HT-29 (cell line): ENCODE data around the gene ITLN1. TPM values are rescaled to one million over a fixed set of nuclear protein-coding genes. Genes with fewer than 3 reads are reported as not detected.
"Not testable (repeated sequence)": the region's sequence is repeated elsewhere in the genome, so short reads cannot be mapped to it uniquely, and the experiment has no call there.

Experiments
- DNase-seq: peaks from one replicate; pipeline ENCODE4 v3.0.0-alpha.2; 2015; ENCODE audit warnings: low spot score
- total RNA-seq: library from RNA; depleted of rRNA; stranded (reverse); fragments of >200 nt; shearing (Covaris generic); gene quantifications from 2 replicates; pipeline ENCODE4 v1.2.3, GENCODE V29; 2014

ITLN1 gene
- total RNA-seq, 1 experiment from 2014 or later, result not detected

DNA sequence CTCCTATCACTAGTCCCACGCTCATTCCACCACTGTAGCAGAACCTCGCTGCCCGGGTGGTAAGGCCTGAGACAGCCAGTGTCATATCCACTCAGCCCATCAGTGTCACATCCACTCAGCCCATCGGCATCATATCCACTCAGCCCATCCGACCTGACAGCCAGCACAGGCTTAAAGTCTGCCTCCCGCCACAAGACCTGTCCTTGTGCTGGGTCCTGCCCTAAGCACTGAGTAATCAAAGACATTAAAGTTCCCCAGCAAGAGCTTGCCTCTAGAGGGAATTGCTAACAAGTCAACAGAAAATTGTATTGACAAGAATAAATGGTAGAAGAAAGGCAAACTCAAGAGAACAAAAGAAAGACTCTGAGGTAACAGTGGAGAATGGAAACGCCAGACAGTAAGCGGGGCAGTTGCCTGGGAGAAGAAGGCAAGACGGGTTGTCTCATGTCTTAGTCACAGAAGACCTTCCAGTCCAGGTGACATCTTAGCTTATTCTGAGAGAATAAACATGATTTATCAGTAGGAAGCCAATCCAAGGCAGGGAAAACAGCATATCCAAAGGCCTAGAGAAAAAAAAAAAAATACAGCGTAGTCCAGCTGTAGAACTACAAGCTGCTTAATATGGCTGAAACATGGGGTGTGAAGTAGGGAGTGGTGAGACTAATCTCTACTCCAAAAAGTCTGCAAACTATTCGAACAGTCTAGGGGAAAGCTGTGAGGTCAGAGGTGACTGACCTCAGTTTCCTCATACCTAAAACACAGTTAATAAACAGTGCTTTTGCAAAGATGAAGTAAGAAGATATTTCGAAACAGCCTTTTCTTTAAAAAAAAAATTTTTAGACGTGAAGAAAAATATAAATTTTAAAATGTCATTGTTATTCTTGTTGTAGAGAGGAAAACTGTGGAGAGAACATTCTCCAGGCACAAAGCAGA is 1.1 kb downstream of the ITLN1 start:
- no peak for DNase-seq

DNA sequence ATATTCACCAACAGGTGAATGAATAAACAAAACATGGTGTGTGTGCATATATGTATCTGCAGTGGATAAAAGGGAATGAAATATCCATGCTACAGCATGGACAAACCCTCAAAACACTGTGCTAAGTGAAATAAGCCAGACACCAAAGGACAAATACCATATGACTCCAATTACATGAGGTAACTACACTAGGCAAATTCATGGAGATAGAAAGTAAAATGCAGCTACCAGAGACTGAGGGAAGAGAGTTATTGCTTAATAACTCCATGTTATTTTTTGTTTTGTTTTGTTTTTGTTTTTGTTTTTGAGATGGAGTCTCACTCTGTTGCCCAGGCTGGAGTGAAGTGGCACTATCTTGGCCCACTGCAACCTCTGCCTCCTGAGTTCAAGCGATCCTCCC is 2.4 kb downstream of the ITLN1 start:
- no peak for DNase-seq

DNA sequence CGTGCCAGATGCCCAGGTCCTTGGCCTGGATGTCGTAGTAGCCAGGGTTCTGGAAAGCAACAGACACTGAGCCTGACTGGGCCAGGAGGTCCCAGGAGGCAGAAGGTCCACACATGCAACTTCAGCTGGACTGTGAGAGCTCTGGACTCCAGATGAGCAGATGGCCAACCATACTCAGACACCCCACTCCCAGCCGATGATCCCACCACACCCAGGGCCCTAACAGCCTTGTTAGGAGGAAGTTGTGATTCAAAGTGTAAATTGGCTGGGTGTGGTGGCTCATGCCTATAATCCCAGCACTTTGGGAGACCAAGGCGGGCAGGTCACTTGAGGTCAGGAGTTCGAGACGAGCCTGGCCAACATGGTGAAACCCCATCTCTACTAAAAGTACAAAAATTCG is 3.7 kb downstream of the ITLN1 start:
- not testable (repeated sequence) for DNase-seq

- no peak for DNase-seq
Measured at GRCh38 chr1:160880216-160880615, 4.8 kb downstream of the ITLN1 start.

- DNase-seq, result no peak
Measured at GRCh38 chr1:160879056-160879455, 5.9 kb downstream of the ITLN1 start.

- DNase-seq, result no peak
Measured at GRCh38 chr1:160877221-160877620, 7.8 kb downstream of the ITLN1 start.

DNA sequence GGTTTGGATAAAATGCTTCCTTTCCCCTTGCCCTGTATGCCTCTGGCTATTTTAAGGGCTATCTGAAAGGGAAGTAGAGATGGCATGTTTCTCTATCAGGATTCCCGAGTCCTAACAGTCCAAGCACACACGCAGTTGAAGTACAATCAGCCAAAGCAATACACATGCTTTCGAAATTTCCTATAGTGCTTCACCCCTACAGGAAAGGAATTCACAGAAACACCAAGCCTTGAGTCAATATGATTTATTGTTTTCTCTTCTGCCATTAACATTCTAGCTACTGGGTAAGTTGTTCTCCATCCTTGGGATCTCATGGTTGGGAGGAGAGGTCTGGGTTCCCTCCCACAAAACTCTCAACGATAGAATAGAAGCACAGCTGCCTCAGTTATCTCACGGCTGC is 8.7 kb downstream of the ITLN1 start:
- no peak for DNase-seq

GRCh38 chr1:160875591-160875990 is 9.4 kb downstream of the ITLN1 start:
- not testable (repeated sequence) for DNase-seq

DNA sequence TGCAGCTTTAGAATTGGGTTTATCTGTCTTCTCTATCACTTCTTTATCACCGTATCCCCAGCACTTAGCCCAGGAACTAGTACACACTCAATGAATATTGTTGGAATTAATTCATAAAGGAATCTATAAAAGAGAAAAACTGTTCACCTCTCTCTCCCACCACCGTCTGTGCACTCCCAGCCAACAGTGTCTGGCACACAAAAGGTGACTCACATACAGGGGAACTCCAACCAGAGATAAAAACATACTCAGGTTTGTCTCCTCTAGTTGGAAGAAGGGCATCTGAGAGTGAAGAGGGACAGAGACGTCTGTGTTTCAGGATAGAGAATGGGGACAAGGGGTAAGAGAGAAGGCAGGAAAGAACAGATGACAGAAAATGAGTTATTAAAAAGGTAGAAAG is 10.0 kb downstream of the ITLN1 start:
- no peak for DNase-seq

GRCh38 chr1:160868141-160868540 is 16.8 kb downstream of the ITLN1 start:
- no peak for DNase-seq

GRCh38 chr1:160867651-160868050 is 17.3 kb downstream of the ITLN1 start:
- DNase-seq, result not testable (repeated sequence)

DNA sequence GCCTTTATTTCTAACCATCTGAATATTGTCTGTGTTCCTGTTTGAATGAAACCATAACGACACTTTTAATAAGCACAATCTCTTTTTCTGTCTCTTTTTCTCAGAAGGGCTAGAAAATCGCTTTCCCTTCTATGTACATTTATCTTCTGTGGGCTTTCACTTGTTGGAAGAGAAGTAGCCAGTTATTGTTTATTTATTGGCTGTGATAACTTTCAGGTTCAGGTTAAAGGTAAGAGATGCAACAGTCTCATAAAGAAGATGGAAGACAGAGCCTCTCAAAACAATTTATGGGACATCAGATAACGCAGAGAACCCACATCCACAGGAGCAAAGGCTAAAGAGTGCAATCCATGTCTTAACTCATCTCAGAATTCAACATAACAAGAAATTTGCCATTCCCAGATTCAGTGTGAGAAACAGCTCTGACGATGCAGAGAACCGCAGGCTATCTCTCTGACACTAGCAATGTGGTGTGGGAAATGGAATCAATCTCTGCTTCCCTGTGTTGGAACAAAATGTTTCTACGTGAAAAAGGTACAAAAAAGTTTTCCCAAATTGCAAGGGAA is 18.2 kb downstream of the ITLN1 start:
- no peak for DNase-seq

DNA sequence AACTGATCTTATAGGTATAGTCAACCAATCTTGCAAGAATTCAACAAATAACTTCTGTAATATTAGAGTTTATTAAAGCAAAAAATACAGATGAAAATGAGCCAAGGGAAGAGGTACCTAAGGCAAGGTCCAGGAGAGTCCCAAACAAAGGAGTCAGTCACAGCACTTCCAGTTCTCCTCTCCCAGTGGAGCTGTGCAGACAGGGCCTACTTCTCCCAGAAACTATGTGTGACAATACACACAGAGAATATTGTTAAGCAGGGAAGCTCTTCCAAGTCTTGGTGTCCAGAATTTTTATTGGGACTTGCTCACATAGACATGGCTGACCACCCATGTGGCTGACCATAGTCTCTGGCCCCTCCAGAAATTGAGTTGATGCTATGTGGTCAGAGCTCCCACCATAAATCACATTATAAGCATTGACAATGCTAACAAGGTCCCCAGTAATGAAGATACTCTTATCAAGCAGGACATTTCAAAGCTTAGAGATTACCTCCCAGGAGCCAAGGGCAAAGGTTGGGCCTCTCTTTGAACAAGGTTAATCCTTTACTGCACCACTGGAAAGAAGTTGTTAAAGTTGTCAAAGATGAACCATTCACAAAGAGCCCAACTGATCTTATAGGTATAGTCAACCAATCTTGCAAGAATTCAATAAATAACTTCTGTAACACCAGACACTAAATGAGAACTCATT is 18.8 kb downstream of the ITLN1 start:
- no peak for DNase-seq

- no peak for DNase-seq
Measured at GRCh38 chr1:160865337-160865736, 19.6 kb downstream of the ITLN1 start.

DNA sequence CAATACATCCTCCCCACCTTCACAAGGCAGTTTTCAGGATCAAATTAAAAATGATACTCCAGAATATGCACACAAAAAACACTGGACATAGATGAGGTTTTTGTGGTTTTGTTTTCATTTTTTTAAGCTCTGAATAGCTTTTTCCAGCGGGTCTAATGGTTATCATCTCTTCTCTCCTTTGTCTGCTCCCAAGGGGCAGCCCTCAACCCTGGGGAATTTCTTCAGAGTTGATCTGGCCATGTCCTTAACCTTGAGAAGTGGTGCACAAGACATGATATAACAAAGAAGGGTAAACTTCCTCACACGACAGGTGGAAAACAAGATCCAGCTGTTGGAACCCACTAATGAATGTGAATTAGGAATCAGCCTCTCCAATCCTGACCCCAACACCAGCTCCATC is 20.8 kb downstream of the ITLN1 start:
- DNase-seq, result no peak

- DNase-seq, result no peak
Measured at GRCh38 chr1:160863774-160864131, 21.2 kb downstream of the ITLN1 start.

DNA sequence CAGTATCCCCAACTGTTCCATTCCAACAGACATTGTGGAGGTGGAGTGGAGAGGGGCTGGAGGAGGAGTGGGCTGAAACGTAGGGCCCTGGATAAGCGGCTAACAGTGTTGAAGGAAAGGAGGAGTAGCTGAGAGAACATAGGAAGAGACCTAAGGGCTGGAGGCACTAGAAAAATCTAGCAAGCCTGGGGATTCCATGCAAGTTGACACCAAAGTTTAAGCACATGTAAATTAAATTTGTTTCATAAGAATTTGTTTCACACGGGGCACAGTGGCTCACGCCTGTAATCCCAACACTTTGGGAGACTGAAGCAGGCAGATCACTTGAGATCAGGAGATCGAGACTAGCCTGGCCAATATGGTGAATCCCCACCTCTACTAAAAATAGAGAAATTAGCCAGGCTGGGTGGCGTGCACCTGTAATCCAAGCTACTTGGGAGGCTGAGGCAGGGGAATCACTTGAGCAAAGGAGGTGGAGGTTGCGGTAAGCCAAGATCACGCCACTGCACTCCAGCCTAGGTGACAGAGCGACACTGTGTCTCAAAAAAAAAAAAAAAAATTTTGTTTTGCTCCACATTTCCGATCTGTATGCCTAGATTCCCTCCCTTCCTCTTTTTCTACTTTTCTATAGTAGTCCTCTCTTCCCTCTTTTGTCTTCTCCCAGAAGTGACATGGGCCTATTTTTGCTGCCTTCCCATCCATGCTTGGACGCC is 21.8 kb downstream of the ITLN1 start:
- no peak for DNase-seq

- no peak for DNase-seq
Measured at GRCh38 chr1:160862203-160863060, 22.5 kb downstream of the ITLN1 start, which contains the start of gene CD244. TSS of gene CD244 (minus strand) at chr1:160862887. CDS start at chr1:160862677, 210 bp downstream.

GRCh38 chr1:160860840-160861505 is 24.0 kb downstream of the ITLN1 start:
- no peak for DNase-seq

- no peak for DNase-seq
Measured at GRCh38 chr1:160859166-160859565, 25.8 kb downstream of the ITLN1 start.
